Left ventricle myocardium inferior (tissue), 1 donor: Measurements from ENCODE around the gene SERPINA5. TPM values are rescaled to one million over a fixed set of nuclear protein-coding genes. Genes with fewer than 3 reads are reported as not detected.
A peak's percentile ranks its signal among the peaks of the same experiment; 100 is the strongest.

ENCODE experiments used
- DNase-seq: peaks from one replicate; pipeline ENCODE4 v3.0.0-alpha.2; 2020
- H3K27ac ChIP-seq: fragments of 200-600 bp; replicated peaks from 2 replicates; pipeline ENCODE4 v1.8.0; 2021
- H3K27me3 ChIP-seq: fragments of 200-600 bp; 2 replicates; pipeline ENCODE4 v1.8.0; 2021; ENCODE audit warnings: low read depth
- H3K36me3 ChIP-seq: fragments of 200-600 bp; 2 replicates; pipeline ENCODE4 v1.8.0; 2021
- H3K4me1 ChIP-seq: fragments of 200-600 bp; 2 replicates; pipeline ENCODE4 v1.8.0; 2021
- H3K4me3 ChIP-seq: fragments of 200-600 bp; 2 replicates; pipeline ENCODE4 v1.8.0; 2021; ENCODE audit warnings: mild to moderate bottlenecking, moderate library complexity
- H3K9me3 ChIP-seq: fragments of 200-600 bp; replicated peaks from 2 replicates; pipeline ENCODE4 v1.8.0; 2021
- CTCF ChIP-seq: fragments of 200-600 bp; IDR thresholded peaks from 2 replicates; pipeline ENCODE4 v1.8.0; 2021; ENCODE audit warnings: antibody characterized with exemption, mild to moderate bottlenecking, borderline replicate concordance
- intact Hi-C: fragments of 100-400 bp; cut with micrococcal nuclease; formaldehyde crosslinking; loops from one replicate; pipeline ENCODE4 v1.11.0; 2022
- total RNA-seq: library from RNA; stranded (reverse); fragmentation: NEBNext Ultra II Directional; extraction: Animal tissue kit (Norgen Biotek cat#: 25700); gene quantifications from one replicate; pipeline ENCODE4 v1.2.1, GENCODE V29; 2021
- donor health status: DM: no; HTN: yes; CAD: no; lungs with severe emphysema.

Gene SERPINA5
- total RNA-seq, 1 donor from 2014 or later = 2.1 TPM

GRCh38 chr14:94548131-94548998 lies 32.9 kb upstream of the SERPINA5 start:
- DNase-seq = no peak
- no peaks in the 10 kb centered on the region for H3K36me3 ChIP-seq
- intact Hi-C loops = no loop called here
- H3K27ac ChIP-seq = no peak overlapping the region
- no peaks in the 10 kb centered on the region for H3K4me1 ChIP-seq
- TF ChIP-seq CTCF = no peak
- peaks cover 13% of the 10 kb centered on the region for H3K9me3 ChIP-seq
- no peak overlapping the region for H3K4me3 ChIP-seq
- H3K27me3 ChIP-seq = peaks cover 65% of the 10 kb centered on the region

GRCh38 chr14:94548999-94549985 lies 31.9 kb upstream of the SERPINA5 start:
- Histone ChIP-seq H3K4me1 (no peaks in the 10 kb centered on the region), H3K9me3 (peaks cover 23% of the 10 kb centered on the region), H3K4me3 (no peak overlapping the region), H3K27ac (no peak overlapping the region), H3K27me3 (peaks cover 56% of the 10 kb centered on the region), H3K36me3 (no peaks in the 10 kb centered on the region)
- intact Hi-C loops = no loop called here
- peak; percentile 94 for TF ChIP-seq CTCF
- DNase-seq = peak; percentile 47

- peaks cover 30% of the 10 kb centered on the region for H3K9me3 ChIP-seq
- no peak overlapping the region for H3K27ac ChIP-seq
- no peak for DNase-seq
- intact Hi-C loops = no loop called here
- no peaks in the 10 kb centered on the region for H3K36me3 ChIP-seq
- no peak for TF ChIP-seq CTCF
- H3K4me1 ChIP-seq = no peaks in the 10 kb centered on the region
- H3K27me3 ChIP-seq = peaks cover 49% of the 10 kb centered on the region
- H3K4me3 ChIP-seq = no peak overlapping the region
Measured at GRCh38 chr14:94550041-94550440, 31.2 kb upstream of the SERPINA5 start.

GRCh38 chr14:94555991-94556390 lies 25.2 kb upstream of the SERPINA5 start:
- intact Hi-C loops = no loop called here
- H3K27ac ChIP-seq = no peak overlapping the region
- DNase-seq = no peak

More at GRCh38 chr14:94555991-94556390, 25.2 kb upstream of the SERPINA5 start:
- Histone ChIP-seq H3K4me3 (no peak overlapping the region), H3K4me1 (no peaks in the 10 kb centered on the region), H3K9me3 (peaks cover 24% of the 10 kb centered on the region), H3K36me3 (no peaks in the 10 kb centered on the region), H3K27me3 (peaks cover 36% of the 10 kb centered on the region)
- no peak for TF ChIP-seq CTCF
